HFFc6 (cell line): ENCODE data around the gene TPD52L1. TPM values are rescaled to one million over a fixed set of nuclear protein-coding genes. Genes with fewer than 3 reads are reported as not detected.

Experiments used
- DNase-seq: peaks from one replicate; pipeline ENCODE4 v3.0.0-alpha.2; 2018
- H3K27ac Mint-ChIP-seq: 2 replicates; pipeline ENCODE4 v1.8.0; 2020; ENCODE audit warnings: mild to moderate bottlenecking, mixed read lengths
- H3K27me3 Mint-ChIP-seq: 2 replicates; pipeline ENCODE4 v1.8.0; 2021; ENCODE audit warnings: mild to moderate bottlenecking, moderate library complexity, mixed read lengths; ENCODE audit not compliant: insufficient read depth
- H3K36me3 Mint-ChIP-seq: 2 replicates; pipeline ENCODE4 v1.8.0; 2021; ENCODE audit warnings: low read depth, mixed read lengths
- H3K4me1 Mint-ChIP-seq: 2 replicates; pipeline ENCODE4 v1.8.0; 2020; ENCODE audit warnings: low read depth, mixed read lengths
- H3K4me3 Mint-ChIP-seq: 2 replicates; pipeline ENCODE4 v1.8.0; 2020; ENCODE audit warnings: mild to moderate bottlenecking, moderate library complexity, mixed read lengths
- H3K9me3 Mint-ChIP-seq: 2 replicates; pipeline ENCODE4 v1.8.0; 2020; ENCODE audit warnings: mild to moderate bottlenecking, mixed read lengths
- CTCF ChIP-seq: fragments of 200-600 bp; sonication (generic); IDR thresholded peaks from 2 replicates; pipeline ENCODE4 v1.5.0; 2021; ENCODE audit warnings: antibody characterized with exemption, mild to moderate bottlenecking
- total RNA-seq, 6 experiments: library from RNA; stranded (reverse); fragmentation: NEBNext Ultra II Directional; extraction: Animal tissue kit (Norgen Biotek cat#: 25700); gene quantifications; 2 replicates in 1 of 6; 3 replicates in 5 of 6; pipeline ENCODE4 v1.2.3, GENCODE V29; 2021

Gene TPD52L1
- total RNA-seq, 6 experiments from 2014 or later: 11.0 to 36.8 (median 11.7) TPM

- no peak for TF ChIP-seq CTCF
- no peaks in the 10 kb centered on the region for H3K9me3 Mint-ChIP-seq
- H3K4me3 Mint-ChIP-seq: no peak overlapping the region
- DNase-seq: no peak
- H3K4me1 Mint-ChIP-seq: peaks cover 37% of the 10 kb centered on the region
- H3K36me3 Mint-ChIP-seq: no peaks in the 10 kb centered on the region
- H3K27me3 Mint-ChIP-seq: peaks cover 1% of the 10 kb centered on the region
- no peak overlapping the region for H3K27ac Mint-ChIP-seq
Measured at GRCh38 chr6:125166711-125167110, 13.1 kb downstream of the TPD52L1 start.

GRCh38 chr6:125167579-125167978 is 14.0 kb downstream of the TPD52L1 start:
- no peaks in the 10 kb centered on the region for H3K9me3 Mint-ChIP-seq
- peaks cover 37% of the 10 kb centered on the region for H3K4me1 Mint-ChIP-seq
- no peaks in the 10 kb centered on the region for H3K36me3 Mint-ChIP-seq
- no peak overlapping the region for H3K4me3 Mint-ChIP-seq
- DNase-seq: no peak
- H3K27ac Mint-ChIP-seq: no peak overlapping the region
- no peak for TF ChIP-seq CTCF
- H3K27me3 Mint-ChIP-seq: peaks cover 1% of the 10 kb centered on the region

- Mint-ChIP-seq H3K27me3 (peaks cover 1% of the 10 kb centered on the region; the same call in 1 of the 2 replicates), H3K4me3 (no peak overlapping the region), H3K4me1 (peaks cover 37% of the 10 kb centered on the region), H3K9me3 (no peaks in the 10 kb centered on the region), H3K27ac (no peak overlapping the region), H3K36me3 (no peaks in the 10 kb centered on the region)
- peak; percentile 16 for DNase-seq
- TF ChIP-seq CTCF: no peak
Measured at GRCh38 chr6:125169058-125169457, 15.5 kb downstream of the TPD52L1 start.

- no peak overlapping the region for H3K4me3 Mint-ChIP-seq
- H3K36me3 Mint-ChIP-seq: no peaks in the 10 kb centered on the region
- peaks cover 1% of the 10 kb centered on the region; the same call in 1 of the 2 replicates for H3K27me3 Mint-ChIP-seq
- H3K9me3 Mint-ChIP-seq: no peaks in the 10 kb centered on the region
- no peak overlapping the region for H3K27ac Mint-ChIP-seq
- no peak for DNase-seq
- H3K4me1 Mint-ChIP-seq: peaks cover 37% of the 10 kb centered on the region
- TF ChIP-seq CTCF: no peak
Measured at GRCh38 chr6:125169522-125169921, 15.9 kb downstream of the TPD52L1 start.

GRCh38 chr6:125170376-125170775 is 16.8 kb downstream of the TPD52L1 start:
- peaks cover 1% of the 10 kb centered on the region; the same call in 1 of the 2 replicates for H3K27me3 Mint-ChIP-seq
- H3K4me3 Mint-ChIP-seq: no peak overlapping the region
- no peak overlapping the region for H3K27ac Mint-ChIP-seq
- TF ChIP-seq CTCF: no peak
- no peaks in the 10 kb centered on the region for H3K36me3 Mint-ChIP-seq
- H3K4me1 Mint-ChIP-seq: peaks cover 31% of the 10 kb centered on the region
- no peaks in the 10 kb centered on the region for H3K9me3 Mint-ChIP-seq
- peak; percentile 25 for DNase-seq
